T47D (cell line): Measurements from ENCODE around the gene C13orf42.

Experiments used
- DNase-seq, 2 experiments: peaks; one replicate each; pipeline versions ENCODE4 v3.0.0 to v3.0.0-alpha.2; 2011 to 2012; ENCODE audit warnings: low read depth in 1 of 2, low spot score in 1 of 2
- JUND ChIP-seq: IDR thresholded peaks from 2 replicates; pipeline ENCODE4 v1.6.1; 2012; ENCODE audit warnings: low read depth
- in situ Hi-C: cut with HindIII; loops from 2 replicates; pipeline ENCODE4 v1.10.0; 2016; ENCODE audit warnings: low sequenced_read_pairs, low pct_unique_long_range_greater_than_20kb

The C13orf42 gene

DNA sequence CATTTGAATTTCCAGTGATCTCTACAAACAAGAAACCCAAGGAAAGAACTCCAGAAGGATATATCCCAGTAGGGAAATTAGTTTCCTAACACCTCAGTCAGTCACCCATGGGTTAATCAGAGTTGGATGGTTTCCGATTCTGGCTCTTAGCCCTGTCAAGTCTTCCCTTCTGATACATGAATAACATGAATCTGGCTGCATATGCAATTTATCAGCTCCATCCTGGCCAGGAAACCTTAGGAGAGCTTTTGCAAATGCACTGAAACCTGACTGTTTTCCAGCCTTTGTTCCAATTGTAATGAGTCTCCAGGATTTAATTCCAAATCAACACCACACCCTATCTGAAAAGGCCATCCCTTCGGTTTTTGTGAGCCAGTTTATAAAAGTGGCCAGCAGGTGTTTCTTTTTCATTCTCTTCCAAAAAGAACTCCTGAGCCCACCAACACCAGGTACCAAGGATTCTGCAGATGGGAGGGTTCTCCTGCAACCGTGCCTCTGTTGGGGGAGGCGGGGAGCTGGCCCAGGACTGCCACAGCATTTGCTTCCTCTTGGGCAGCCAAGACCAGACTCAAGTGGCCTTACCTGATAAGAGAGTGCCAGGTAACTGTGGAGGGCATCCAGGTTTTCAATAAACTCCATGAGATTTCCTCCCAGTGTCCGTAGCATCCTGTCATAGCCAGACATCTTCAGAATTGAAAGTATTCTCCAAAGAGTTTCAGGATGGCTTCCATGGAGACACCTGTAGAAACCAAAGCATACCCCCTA, 77.5 kb downstream of the C13orf42 start:
- in situ Hi-C loops = no loop called here
- no peak for TF ChIP-seq JUND
- no peak for DNase-seq

- in situ Hi-C loops = no loop called here
- no peak for TF ChIP-seq JUND
- no peak for DNase-seq
Observed at GRCh38 chr13:51032831-51033230, 78.2 kb downstream of the C13orf42 start.
